Putamen (tissue), 1 donor: ENCODE measurements around the gene BRS3.
A peak's percentile ranks its signal among the peaks of the same experiment; 100 is the strongest.
"Not testable (repeated sequence)": the region's sequence is repeated elsewhere in the genome, so short reads cannot be mapped to it uniquely, and the experiment has no call there.

Source experiments
- DNase-seq: peaks from one replicate; pipeline ENCODE4 v3.0.0-alpha.2; 2016; ENCODE audit warnings: low spot score

Gene BRS3

GRCh38 chrX:136487647-136488046 is at the start of gene BRS3:
BRS3 (plus strand) TSS chrX:136487947; CDS start chrX:136488115, 168 bp downstream.
- DNase-seq = no peak

- DNase-seq = no peak
These were observed 49.6 kb upstream of the BRS3 start for GRCh38 chrX:136438192-136438591.

DNA sequence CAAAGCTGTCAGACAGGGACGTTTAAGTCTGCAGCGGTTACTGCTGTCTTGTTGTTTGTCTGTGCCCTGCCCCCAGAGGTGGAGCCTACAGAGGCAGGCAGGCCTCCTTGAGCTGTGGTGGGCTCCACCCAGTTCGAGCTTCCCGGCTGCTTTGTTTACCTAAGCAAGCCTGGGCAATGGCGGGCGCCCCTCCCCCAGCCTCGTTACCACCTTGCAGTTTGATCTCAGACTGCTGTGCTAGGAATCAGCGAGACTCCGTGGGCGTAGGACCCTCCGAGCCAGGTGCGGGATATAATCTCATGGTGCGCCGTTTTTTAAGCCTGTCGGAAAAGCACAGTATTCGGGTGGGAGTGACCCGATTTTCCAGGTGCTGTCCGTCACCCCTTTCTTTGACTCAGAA is 42.1 kb upstream of the BRS3 start:
- not testable (repeated sequence) for DNase-seq

DNA sequence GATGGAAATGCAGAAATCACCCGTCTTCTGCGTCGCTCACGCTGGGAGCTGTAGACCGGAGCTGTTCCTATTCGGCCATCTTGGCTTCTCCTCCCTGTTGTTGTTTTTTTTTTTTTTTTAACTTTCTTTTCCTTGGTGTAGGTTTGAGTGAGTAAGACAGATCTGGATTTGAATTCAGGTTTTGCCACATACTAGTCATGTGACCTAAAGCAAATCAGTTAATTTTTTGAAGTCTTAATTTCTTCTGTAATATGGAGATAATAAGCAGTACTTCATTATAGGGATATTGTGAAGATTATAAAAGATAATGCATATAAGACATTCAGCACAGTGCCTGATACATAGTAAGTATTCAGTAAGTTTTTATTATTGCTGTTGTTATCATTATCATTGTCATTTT is 41.5 kb upstream of the BRS3 start:
- no peak for DNase-seq

DNA sequence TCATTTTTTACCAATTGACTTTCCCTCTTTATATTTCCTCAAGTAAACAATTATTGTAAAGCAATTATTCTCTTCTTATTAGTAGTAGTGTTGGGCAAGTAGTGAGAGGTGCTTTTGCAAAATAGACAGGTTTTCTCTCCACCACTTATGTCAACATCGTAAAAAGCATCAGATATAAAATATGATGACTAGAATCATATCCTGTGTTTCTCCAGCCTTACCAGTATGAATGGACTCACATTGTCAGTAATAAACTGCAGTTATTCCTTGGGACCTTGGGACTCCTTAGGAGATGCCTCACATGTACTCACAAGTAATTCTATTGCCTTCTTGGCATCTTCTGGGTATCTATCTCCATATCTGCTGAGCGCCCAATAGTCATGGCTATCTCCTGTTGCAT is 40.4 kb upstream of the BRS3 start:
- DNase-seq = no peak

DNA sequence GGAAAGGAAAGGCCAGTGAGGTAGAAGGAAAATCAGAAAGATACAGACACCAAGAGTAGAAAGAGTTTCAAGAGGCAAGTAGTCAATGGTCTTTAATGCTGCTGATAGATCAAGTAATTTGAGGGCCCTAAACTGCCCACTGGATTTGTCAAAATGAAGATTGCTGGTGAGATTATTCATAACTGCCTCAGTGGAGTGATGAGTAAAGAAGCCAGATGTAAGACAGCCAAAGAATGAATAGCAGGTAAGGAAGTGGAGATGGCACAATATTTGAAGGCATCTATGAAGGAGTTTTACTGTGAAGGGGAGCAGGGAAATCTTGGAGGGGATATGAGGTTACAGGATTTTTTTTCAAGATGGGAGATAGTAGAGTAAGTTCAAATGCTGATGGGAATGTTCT is 39.8 kb upstream of the BRS3 start:
- DNase-seq = no peak

DNA sequence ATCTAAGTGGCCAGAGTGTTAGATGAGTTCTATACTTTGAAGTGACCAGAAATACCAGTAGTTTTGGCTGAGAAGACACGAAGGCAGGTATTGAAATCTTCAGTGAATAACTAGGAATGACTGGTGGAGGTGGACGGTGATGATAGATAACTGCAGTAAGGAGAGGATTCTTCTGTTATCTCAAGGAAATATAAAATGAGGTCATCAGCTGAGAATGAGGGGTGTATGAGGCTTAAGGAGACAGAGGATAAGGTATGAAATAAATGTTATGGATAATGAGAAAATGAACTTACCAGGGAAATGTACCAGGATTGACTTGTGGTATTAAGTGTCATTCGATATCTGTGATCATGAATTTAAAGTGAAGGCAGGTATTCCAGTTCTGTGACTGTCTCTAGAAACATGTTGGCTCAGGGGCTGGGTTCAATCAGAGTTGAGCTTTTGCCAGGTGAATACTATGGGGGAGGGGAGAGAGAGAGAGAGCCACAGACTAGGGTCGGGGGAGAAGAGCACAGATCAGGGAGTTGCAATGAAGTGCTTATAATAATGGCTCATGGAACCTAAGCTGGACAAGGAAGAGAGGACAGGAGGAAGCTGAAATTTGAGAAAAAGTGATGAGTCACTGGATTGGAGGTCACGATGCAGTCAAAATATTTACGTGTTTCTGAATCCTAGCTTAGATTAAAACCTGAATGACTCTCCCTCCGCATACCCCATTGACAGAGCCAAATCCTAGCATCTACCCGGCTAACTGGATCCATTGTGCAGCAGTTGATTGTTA is 37.5 kb upstream of the BRS3 start:
- no peak for DNase-seq

DNA sequence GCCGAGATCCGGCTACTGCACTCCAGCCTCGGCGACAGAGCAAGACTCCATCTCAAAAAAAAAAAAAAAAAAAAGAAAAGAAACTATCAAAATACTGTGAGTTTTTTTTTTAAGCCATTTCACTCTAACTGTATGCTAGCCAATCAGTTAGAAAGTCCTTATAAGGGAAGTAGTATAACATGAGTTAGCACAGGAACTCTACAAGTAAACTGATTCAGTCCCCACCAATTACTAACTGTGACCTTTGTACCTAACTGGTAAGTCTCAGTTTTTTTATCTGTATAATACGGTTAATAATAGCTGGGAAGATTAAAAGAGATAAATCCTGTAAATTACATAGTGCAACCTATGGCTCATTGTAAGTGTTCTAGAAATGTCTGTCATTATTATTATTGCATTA is 35.1 kb upstream of the BRS3 start:
- no peak for DNase-seq

GRCh38 chrX:136453114-136453513 is 34.6 kb upstream of the BRS3 start:
- no peak for DNase-seq

- no peak for DNase-seq
These were observed 34.0 kb upstream of the BRS3 start for GRCh38 chrX:136453771-136454170.

DNA sequence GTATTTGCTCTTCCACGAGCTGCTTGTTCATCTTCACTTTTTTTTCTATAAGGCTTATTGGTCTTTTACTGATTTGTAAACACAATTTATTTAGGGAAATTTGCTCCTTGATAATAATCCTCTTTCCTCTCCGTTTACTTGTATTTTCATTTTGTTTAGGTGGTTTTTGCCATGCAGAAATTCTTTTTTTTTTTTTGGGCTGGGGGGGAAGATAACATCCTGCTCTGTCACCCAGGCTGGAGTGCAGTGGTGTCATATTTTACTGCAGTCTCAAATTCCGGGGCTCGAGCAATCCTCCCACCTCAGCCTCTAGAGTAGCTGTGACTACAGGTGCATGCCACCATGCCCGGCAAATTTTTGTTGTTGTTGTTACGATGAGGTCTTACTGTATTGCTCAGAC is 31.6 kb upstream of the BRS3 start:
- DNase-seq = no peak

DNA sequence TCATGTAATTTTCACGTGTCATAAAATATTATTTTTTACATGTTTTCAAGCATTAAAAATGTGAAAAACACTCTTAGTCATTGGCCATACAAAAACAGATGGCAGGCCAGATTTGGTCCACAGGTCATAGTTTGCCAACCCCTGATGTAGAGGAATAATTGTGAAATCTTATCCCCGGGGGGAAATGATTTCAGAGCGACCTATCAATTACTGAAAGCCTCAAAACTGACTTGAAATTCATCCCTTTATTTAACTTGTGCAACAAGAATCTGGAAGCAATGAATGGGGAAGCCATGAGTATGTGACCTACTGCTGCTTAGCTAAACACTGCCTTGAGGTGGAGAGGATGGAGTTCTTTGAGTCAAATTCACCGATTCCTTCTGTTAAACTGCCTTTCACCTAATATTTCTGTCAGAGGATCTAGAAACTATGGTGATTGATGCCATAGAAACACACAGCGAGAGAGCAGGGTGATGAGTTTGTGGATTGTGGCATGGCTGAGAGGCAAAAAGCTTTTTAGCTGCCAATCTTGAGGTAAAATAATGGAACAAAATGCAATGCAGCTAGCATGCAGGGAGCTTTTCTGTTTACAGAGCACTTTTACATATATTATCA is 30.3 kb upstream of the BRS3 start:
- DNase-seq = no peak

DNA sequence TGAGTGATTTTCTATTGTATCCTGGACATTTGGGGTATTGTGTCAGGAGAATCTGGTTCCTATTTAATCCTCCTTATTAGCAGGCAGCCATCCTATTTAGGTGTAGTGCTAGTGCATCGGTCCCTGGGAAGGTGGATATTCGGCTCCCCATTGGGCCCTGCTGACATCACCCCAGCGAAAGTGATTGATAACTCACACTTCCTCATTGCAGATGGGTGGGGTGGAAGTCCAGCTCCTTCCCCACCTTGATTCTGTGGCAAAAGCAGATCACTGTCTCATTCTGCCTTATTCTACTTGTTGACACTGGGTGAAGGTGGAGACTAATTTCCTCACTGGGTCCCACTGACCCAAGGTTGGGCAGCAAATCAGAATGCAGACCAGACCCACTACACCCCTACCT is 23.2 kb upstream of the BRS3 start:
- DNase-seq = no peak

DNA sequence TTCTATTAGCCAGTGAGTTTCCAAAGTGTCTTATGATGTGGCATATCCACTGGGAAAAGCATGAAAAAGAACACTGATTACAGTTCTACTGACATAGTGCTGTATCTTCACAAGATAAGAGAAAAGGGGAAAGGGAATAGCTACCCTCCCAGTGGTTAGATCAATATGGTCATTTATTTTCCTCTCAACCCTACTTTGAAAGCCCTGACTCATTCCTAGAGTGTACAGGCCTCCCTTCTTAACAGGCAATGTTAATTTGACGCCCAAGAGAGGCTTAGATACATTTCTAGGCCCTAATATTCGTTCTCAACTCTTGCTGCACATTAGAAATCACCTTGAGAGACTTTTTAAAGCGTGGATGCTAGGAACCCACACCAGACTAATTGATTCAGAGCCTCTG is 20.4 kb upstream of the BRS3 start:
- DNase-seq = no peak

DNA sequence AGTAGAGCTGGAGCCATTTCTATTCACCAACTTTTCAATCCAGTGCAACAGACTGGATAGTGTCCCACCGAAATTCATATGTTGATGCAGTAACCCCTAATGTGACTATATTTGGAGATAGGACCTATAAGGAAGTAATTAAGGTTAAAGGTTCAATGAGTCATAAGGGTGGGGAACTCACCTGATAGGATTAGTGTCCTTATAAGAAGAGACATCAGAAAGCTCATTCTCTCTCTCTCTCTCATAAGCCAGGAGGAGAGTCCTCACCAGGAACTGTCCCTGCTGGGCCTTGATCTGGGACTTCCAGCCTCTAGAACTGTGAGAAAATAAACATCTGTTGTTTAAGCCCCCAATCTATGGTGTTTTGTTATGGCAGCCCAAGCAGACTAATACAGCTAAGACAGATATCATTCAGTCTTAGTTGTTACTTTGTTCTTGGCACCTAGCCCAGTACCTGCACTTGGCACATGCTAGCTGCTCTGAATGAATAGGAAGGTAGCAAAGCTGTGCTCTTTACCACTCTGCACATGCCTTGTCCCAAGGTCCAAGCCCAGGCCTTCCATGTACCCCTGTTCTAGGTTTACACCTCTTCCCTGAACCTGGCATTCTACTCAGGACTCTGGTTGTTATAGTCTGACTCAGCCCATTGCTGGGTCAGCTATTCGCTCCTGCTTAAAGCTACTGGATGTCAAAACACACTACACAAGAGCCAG is 19.2 kb upstream of the BRS3 start:
- no peak for DNase-seq

- no peak for DNase-seq
These were observed 14.1 kb upstream of the BRS3 start for GRCh38 chrX:136473663-136474062.

DNA sequence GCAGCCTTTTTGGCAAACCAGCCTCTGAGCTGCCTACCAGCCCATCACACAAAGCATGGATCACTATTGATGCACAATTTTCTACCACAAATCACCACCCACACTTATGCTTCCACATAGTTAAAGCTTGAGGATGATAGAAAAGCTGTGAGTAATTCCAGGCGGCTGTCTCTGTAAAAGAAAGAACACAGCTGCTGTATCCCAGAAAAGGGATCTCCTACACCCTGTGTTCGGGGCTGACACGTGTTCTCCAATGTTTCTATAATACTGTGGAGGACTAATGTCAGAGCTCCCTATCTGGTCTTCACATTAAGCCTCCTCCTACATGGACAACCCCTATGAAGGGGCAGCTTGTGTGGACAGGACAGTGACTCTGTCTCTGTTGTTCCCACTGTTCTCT is 12.5 kb upstream of the BRS3 start:
- peak; percentile 27 for DNase-seq

DNA sequence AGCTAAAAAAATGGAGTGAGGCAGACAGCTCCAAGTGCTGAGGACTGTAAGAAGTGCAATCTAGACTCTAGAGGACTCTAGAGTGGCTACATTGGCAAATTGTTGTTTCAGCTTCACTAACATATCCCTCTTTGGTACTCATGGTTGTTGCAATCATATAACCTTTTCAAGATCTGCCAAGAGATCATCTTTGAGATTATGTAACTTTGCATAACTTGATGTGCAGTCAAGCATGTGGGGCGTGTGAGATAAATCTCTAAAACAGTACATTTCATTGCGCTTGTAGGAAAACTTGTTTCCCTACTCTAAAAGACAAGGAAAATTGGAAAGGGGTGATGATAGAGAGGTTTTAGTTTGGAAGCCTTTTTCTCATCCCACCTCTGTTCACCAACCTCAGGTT is 11.2 kb upstream of the BRS3 start:
- DNase-seq = no peak

GRCh38 chrX:136477026-136477425 is 10.7 kb upstream of the BRS3 start:
- no peak for DNase-seq

- no peak for DNase-seq
These were observed 7.4 kb upstream of the BRS3 start for GRCh38 chrX:136480383-136480782.

DNA sequence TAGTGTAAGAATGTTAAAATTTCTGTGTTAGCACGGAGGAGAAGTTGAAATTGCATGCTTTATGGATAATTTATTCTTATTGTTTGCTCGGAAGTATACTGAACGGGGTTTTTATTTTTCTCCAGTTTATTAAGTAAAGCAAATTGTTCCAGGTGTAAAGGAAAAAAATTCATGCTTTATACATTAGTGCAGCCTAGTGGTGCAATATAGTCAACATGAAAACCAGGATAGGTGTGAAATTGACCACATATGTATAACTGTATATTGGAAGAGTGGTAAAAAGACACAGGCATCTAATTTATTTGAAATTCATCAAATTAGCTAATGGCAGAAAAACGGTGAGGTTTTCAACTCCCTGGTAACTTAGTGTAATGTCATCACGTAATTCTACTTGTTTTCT is 959 bp downstream of the BRS3 start:
- no peak for DNase-seq

DNA sequence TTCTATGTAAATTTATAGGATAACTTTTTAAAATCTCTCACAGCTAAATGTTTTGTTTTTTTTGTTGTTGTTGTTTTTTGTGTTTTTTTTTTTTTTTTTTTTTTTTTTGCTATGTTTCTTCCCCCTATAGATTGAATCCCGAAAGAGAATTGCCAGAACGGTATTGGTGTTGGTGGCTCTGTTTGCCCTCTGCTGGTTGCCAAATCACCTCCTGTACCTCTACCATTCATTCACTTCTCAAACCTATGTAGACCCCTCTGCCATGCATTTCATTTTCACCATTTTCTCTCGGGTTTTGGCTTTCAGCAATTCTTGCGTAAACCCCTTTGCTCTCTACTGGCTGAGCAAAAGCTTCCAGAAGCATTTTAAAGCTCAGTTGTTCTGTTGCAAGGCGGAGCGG is 4.1 kb downstream of the BRS3 start:
- DNase-seq = no peak

DNA sequence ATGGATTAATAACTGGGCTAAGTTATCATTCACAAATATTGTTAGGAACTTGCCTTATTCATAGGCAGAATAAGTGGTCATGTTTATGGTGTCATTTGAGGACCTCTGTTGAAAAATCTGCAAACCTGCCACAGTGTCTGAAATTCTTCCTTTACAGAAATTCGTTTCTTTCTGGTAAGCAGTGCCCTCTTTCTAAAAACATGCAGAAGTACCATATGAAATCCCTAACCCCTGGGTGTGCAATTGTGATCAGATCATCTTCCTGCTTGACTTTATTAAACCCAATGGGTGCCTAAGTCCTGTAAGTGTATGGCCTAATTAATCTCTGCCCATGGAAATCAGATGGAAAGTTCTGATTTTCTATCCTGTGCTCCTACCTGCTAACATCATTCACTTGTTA is 5.3 kb downstream of the BRS3 start:
- DNase-seq = no peak
